Subcutaneous adipose tissue (tissue), 4 donors: Measurements from ENCODE around the gene PABPN1L. TPM values are rescaled to one million over a fixed set of nuclear protein-coding genes. Genes with fewer than 3 reads are reported as not detected.

Experiments
- CTCF ChIP-seq: fragments of 450-650 bp; IDR thresholded peaks from one replicate; pipeline ENCODE4 v1.5.1; 2016; ENCODE audit warnings: low read depth, mild to moderate bottlenecking, control low read depth, antibody characterized with exemption, moderate library complexity
- total RNA-seq, 4 donors: library from RNA; depleted of rRNA; stranded (reverse); fragments of >200 nt; gene quantifications; one replicate each; pipeline ENCODE4 v1.1.0, GENCODE V29; 2016

The PABPN1L gene
- total RNA-seq, 4 donors from 2014 or later: not detected

- no peak for TF ChIP-seq CTCF
These were observed 23.7 kb downstream of the PABPN1L start for GRCh38 chr16:88842806-88843205.

GRCh38 chr16:88842308-88842756, 24.1 kb downstream of the PABPN1L start:
- TF ChIP-seq CTCF: no peak

- no peak for TF ChIP-seq CTCF
These were observed 24.7 kb downstream of the PABPN1L start for GRCh38 chr16:88841521-88842307.

GRCh38 chr16:88840600-88841215, 25.8 kb downstream of the PABPN1L start:
- TF ChIP-seq CTCF: no peak

GRCh38 chr16:88839745-88840599, 26.5 kb downstream of the PABPN1L start:
- no peak for TF ChIP-seq CTCF

GRCh38 chr16:88839026-88839529, 27.4 kb downstream of the PABPN1L start:
- TF ChIP-seq CTCF: no peak
